Activated CD4-positive, alpha-beta T cell treated with anti-CD3 and anti-CD28 coated beads for 36 hours (primary cell): ENCODE data around the gene RIT2. TPM values are rescaled to one million over a fixed set of nuclear protein-coding genes. Genes with fewer than 3 reads are reported as not detected.

Experiments used
- ATAC-seq: fragments of 200-7000 bp; cut with Tn5 transposase; one replicate; pipeline ENCODE4 v1.10.0; 2021; ENCODE audit warnings: mild to moderate bottlenecking, moderate library complexity
- CTCF ChIA-PET: fragments of 350-600 bp; sonication (Branson Sonifier 250); formaldehyde crosslinking; loops from one replicate; lab custom pipeline; 2021; ENCODE audit warnings: antibody characterized with exemption; lab: Charles Lee
- POLR2A ChIA-PET: fragments of 350-600 bp; sonication (Branson Sonifier 250); formaldehyde crosslinking; loops from one replicate; lab custom pipeline; 2021; ENCODE audit warnings: antibody characterized with exemption, inconsistent platforms; lab: Charles Lee
- DNase-seq: peaks from one replicate; pipeline ENCODE4 v3.0.0-alpha.2; 2020
- H3K27ac Mint-ChIP-seq: one replicate; pipeline ENCODE4 v1.8.0; 2021; ENCODE audit warnings: mixed read lengths
- H3K27me3 Mint-ChIP-seq: one replicate; pipeline ENCODE4 v1.8.0; 2021; ENCODE audit warnings: mixed read lengths
- H3K36me3 Mint-ChIP-seq: one replicate; pipeline ENCODE4 v1.8.0; 2021; ENCODE audit warnings: low read depth, mixed read lengths
- H3K4me1 Mint-ChIP-seq: one replicate; pipeline ENCODE4 v1.8.0; 2021; ENCODE audit warnings: mixed read lengths
- H3K4me3 Mint-ChIP-seq: one replicate; pipeline ENCODE4 v1.8.0; 2021; ENCODE audit warnings: mild to moderate bottlenecking, moderate library complexity, mixed read lengths
- H3K9me3 Mint-ChIP-seq: one replicate; pipeline ENCODE4 v1.8.0; 2021; ENCODE audit warnings: low read depth, mixed read lengths
- intact Hi-C, 2 experiments: fragments of 100-400 bp; cut with DNase I in 1 of 2; cut with micrococcal nuclease in 1 of 2; formaldehyde crosslinking; loops; one replicate each; pipeline versions ENCODE4 v1.14.2 to v1.15.1; 2022 to 2024; cut with DNase I, micrococcal nuclease
- total RNA-seq, 2 experiments: library from RNA; stranded (reverse); gene quantifications; one replicate each; pipeline ENCODE4 v1.2.3, GENCODE V29; 2021

RIT2 gene
- total RNA-seq, 2 experiments from 2014 or later: not detected

DNA sequence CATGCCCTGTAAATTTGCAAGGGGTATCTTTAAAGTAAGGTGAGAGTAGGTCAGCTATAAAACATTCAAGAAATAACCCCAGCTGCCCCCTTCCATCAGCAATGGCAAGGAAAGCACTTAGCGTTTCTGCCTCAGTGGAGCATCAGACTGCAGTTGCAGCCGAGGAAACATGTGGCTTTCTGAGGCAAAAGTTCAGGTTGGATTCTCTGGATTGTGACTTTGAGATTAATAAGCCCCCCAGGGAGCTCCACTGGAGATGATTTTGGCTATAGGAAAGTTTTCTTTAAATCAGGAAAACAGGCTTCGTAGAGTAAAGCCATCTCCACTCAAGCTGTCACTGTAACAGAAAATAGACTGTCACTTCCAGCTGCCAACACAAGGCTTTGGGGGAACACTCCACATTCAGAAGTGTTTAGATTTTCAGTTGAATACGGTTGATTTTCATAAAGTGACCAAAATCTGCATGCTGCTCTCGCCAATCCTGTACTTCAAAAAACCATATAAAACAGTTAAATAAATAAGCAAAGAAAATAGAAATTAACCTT is 15.3 kb upstream of the RIT2 start:
- H3K36me3 Mint-ChIP-seq: no peaks in the 10 kb centered on the region
- H3K4me3 Mint-ChIP-seq: no peak overlapping the region

DNA sequence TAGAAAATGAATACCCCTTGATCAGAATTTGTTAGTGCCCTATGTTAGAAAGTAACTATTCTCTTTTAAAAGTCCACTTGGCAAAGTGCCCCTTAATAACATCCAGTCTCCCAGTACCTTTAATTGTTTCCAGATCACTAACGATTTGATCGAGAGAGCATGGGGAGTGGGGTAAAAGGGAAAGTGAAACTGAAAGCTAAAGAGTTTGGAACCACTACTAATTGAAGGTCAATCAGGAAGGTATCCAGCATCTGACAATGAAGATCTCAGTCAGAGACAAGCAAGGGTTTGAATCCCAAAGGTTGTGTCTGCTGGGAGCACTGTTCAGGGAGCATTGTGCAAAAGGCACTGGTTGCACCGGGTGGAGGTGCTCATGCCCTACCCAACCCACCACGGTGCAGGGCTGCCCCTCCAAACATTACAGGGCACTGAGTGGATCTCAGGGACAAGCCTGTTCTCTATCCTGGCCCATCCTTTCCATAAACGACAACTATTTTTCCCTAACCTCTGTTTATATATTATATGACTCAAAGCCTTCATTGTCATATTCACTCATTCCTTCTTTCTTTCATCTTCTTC is 14.6 kb upstream of the RIT2 start:
- intact Hi-C loops: no loop called here
- DNase-seq (no peak), ATAC-seq (no peak)
- Mint-ChIP-seq H3K27ac (no peak overlapping the region), H3K9me3 (peaks cover 4% of the 10 kb centered on the region), H3K4me3 (no peak overlapping the region), H3K27me3 (no peaks in the 10 kb centered on the region), H3K36me3 (no peaks in the 10 kb centered on the region), H3K4me1 (no peaks in the 10 kb centered on the region)
- ChIA-PET CTCF (no interaction called here), POLR2A (no interaction called here)

More for the DNA sequence above, 15.3 kb upstream of the RIT2 start:
- Mint-ChIP-seq H3K27ac (no peak overlapping the region), H3K27me3 (no peaks in the 10 kb centered on the region), H3K4me1 (no peaks in the 10 kb centered on the region), H3K9me3 (peaks cover 4% of the 10 kb centered on the region)
- no peak for ATAC-seq
- DNase-seq: no peak
- CTCF ChIA-PET: interaction anchor here (0.8 kb wide), 1 partner anchor 279 kb away, joined by 3 read pairs; no protein-coding TSS in a partner anchor
- POLR2A ChIA-PET: no interaction called here
- intact Hi-C loops: no loop called here

GRCh38 chr18:43125471-43125870 is 10.0 kb upstream of the RIT2 start:
- Mint-ChIP-seq H3K27me3 (no peaks in the 10 kb centered on the region), H3K36me3 (no peaks in the 10 kb centered on the region), H3K27ac (no peak overlapping the region), H3K9me3 (peaks cover 2% of the 10 kb centered on the region), H3K4me3 (no peak overlapping the region), H3K4me1 (no peaks in the 10 kb centered on the region)
- no peak for DNase-seq
- CTCF ChIA-PET: no interaction called here
- intact Hi-C loops: no loop called here
- no peak for ATAC-seq
- POLR2A ChIA-PET: no interaction called here

- H3K4me1 Mint-ChIP-seq: no peaks in the 10 kb centered on the region
- H3K27ac Mint-ChIP-seq: no peak overlapping the region
- POLR2A ChIA-PET: no interaction called here
- no peaks in the 10 kb centered on the region for H3K36me3 Mint-ChIP-seq
- ATAC-seq (no peak), DNase-seq (no peak)
- peaks cover 2% of the 10 kb centered on the region for H3K9me3 Mint-ChIP-seq
- H3K4me3 Mint-ChIP-seq: no peak overlapping the region
- CTCF ChIA-PET: interaction anchor here (0.5 kb wide), 2 partner anchors 1033 to 1651 kb away, joined by 3 read pairs; no protein-coding TSS in a partner anchor
- no peaks in the 10 kb centered on the region for H3K27me3 Mint-ChIP-seq
- intact Hi-C loops: no loop called here
Observed at GRCh38 chr18:43122955-43123354, 7.5 kb upstream of the RIT2 start.

- no peak overlapping the region for H3K4me3 Mint-ChIP-seq
- intact Hi-C loops: no loop called here
- ChIA-PET CTCF (no interaction called here), POLR2A (no interaction called here)
- no peaks in the 10 kb centered on the region for H3K36me3 Mint-ChIP-seq
- H3K9me3 Mint-ChIP-seq: no peaks in the 10 kb centered on the region
- no peak overlapping the region for H3K27ac Mint-ChIP-seq
- ATAC-seq: no peak
- no peak for DNase-seq
- no peaks in the 10 kb centered on the region for H3K27me3 Mint-ChIP-seq
- no peaks in the 10 kb centered on the region for H3K4me1 Mint-ChIP-seq
Observed at GRCh38 chr18:43116699-43117294, 1.3 kb upstream of the RIT2 start.

DNA sequence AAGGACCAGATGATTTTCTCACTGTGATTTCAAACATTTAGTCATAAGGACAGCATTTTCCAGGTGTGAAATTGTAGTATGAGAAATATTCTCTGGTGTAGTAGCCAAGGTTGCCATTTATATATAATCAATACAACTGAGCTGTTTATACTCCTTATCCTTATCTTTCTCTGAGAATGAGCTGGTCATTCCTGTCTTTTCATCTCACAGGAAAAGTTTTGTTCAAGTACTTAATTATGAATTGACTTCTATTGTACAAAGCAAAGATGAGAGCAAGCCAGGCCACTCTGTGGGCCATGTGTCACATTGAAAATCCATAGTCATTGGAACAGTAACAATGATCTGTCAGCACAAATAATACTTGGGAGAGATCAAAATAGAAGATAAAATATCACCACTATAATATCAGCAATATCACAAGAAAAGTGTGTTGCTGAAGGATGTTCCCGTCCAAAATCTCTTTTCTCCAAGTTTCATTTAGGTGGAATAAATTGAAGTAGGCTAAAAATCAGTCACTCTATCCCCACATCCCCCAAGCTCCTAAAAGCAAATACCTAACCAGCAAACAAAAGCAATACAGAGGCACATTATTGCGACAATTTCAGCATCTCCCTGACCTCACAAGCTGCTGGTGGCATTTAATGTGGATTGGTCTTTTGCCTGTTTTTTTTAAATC is 2.1 kb downstream of the RIT2 start:
- DNase-seq (no peak), ATAC-seq (no peak)
- H3K4me1 Mint-ChIP-seq: no peaks in the 10 kb centered on the region
- no peaks in the 10 kb centered on the region for H3K36me3 Mint-ChIP-seq
- H3K9me3 Mint-ChIP-seq: no peaks in the 10 kb centered on the region
- no peaks in the 10 kb centered on the region for H3K27me3 Mint-ChIP-seq
- ChIA-PET CTCF (no interaction called here), POLR2A (no interaction called here)
- H3K27ac Mint-ChIP-seq: no peak overlapping the region
- H3K4me3 Mint-ChIP-seq: no peak overlapping the region
- intact Hi-C loops: no loop called here

GRCh38 chr18:43108882-43109281 is 6.6 kb downstream of the RIT2 start:
- ChIA-PET POLR2A (no interaction called here), CTCF (no interaction called here)
- ATAC-seq: no peak
- Mint-ChIP-seq H3K4me1 (no peaks in the 10 kb centered on the region), H3K27me3 (no peaks in the 10 kb centered on the region), H3K9me3 (no peaks in the 10 kb centered on the region), H3K36me3 (no peaks in the 10 kb centered on the region), H3K27ac (no peak overlapping the region), H3K4me3 (no peak overlapping the region)
- intact Hi-C loops: no loop called here
- DNase-seq: no peak

GRCh38 chr18:43108469-43108868 is 7.0 kb downstream of the RIT2 start:
- H3K4me3 Mint-ChIP-seq: no peak overlapping the region
- ChIA-PET POLR2A (no interaction called here), CTCF (interaction anchor here (0.5 kb wide), 1 partner anchor 127 kb away, joined by 3 read pairs; no protein-coding TSS in a partner anchor)
- intact Hi-C loops: no loop called here
- H3K27ac Mint-ChIP-seq: no peak overlapping the region
- ATAC-seq (no peak), DNase-seq (no peak)
- no peaks in the 10 kb centered on the region for H3K27me3 Mint-ChIP-seq
- H3K9me3 Mint-ChIP-seq: no peaks in the 10 kb centered on the region
- H3K36me3 Mint-ChIP-seq: no peaks in the 10 kb centered on the region
- H3K4me1 Mint-ChIP-seq: no peaks in the 10 kb centered on the region

GRCh38 chr18:43093646-43094045 is 21.8 kb downstream of the RIT2 start:
- ChIA-PET CTCF (interaction anchor here (1.0 kb wide), 1 partner anchor 22 kb away, joined by 4 read pairs; no protein-coding TSS in a partner anchor), POLR2A (no interaction called here)
- intact Hi-C loops: no loop called here
- H3K27me3 Mint-ChIP-seq: no peaks in the 10 kb centered on the region
- no peak for DNase-seq
- H3K4me3 Mint-ChIP-seq: no peak overlapping the region
- no peaks in the 10 kb centered on the region for H3K36me3 Mint-ChIP-seq
- no peak for ATAC-seq
- no peaks in the 10 kb centered on the region for H3K4me1 Mint-ChIP-seq
- no peak overlapping the region for H3K27ac Mint-ChIP-seq
- peaks cover 6% of the 10 kb centered on the region for H3K9me3 Mint-ChIP-seq

- intact Hi-C loops: no loop called here
- H3K27me3 Mint-ChIP-seq: no peaks in the 10 kb centered on the region
- no peak for ATAC-seq
- no peaks in the 10 kb centered on the region for H3K4me1 Mint-ChIP-seq
- ChIA-PET POLR2A (no interaction called here), CTCF (no interaction called here)
- H3K9me3 Mint-ChIP-seq: peaks cover 6% of the 10 kb centered on the region
- H3K36me3 Mint-ChIP-seq: no peaks in the 10 kb centered on the region
- H3K4me3 Mint-ChIP-seq: no peak overlapping the region
- no peak for DNase-seq
- H3K27ac Mint-ChIP-seq: no peak overlapping the region
Observed at GRCh38 chr18:43092539-43092938, 22.9 kb downstream of the RIT2 start.

DNA sequence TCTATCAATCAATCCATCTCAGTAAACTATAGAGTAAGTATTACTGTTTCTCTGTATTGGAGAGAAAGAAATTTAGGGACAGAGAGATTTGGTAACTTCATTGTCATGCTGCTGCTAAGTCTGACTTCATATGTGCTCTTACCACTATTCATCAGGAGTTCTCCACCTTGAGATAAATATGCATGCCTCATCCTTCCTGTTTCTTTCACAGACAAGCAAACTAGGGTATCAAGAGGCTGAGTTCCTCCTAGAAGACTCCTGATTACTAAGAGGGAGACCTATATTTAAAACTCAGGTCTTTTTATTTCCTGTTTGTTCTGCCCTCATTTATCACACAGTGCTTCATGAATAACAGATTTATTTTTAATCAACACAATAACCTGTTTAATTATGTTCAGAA is 34.1 kb downstream of the RIT2 start:
- no peak overlapping the region for H3K4me3 Mint-ChIP-seq
- no peaks in the 10 kb centered on the region for H3K27me3 Mint-ChIP-seq
- POLR2A ChIA-PET: no interaction called here
- H3K27ac Mint-ChIP-seq: no peak overlapping the region
- ATAC-seq (no peak), DNase-seq (no peak)
- CTCF ChIA-PET: no interaction called here
- intact Hi-C loops: no loop called here
- H3K36me3 Mint-ChIP-seq: no peaks in the 10 kb centered on the region
- H3K9me3 Mint-ChIP-seq: peaks cover 8% of the 10 kb centered on the region
- no peaks in the 10 kb centered on the region for H3K4me1 Mint-ChIP-seq

- intact Hi-C loops: no loop called here
- ATAC-seq (no peak), DNase-seq (no peak)
- CTCF ChIA-PET: no interaction called here
- POLR2A ChIA-PET: no interaction called here
- no peaks in the 10 kb centered on the region for H3K36me3 Mint-ChIP-seq
- H3K27ac Mint-ChIP-seq: no peak overlapping the region
- H3K27me3 Mint-ChIP-seq: no peaks in the 10 kb centered on the region
- peaks cover 8% of the 10 kb centered on the region for H3K9me3 Mint-ChIP-seq
- H3K4me3 Mint-ChIP-seq: no peak overlapping the region
- no peaks in the 10 kb centered on the region for H3K4me1 Mint-ChIP-seq
Observed at GRCh38 chr18:43080671-43081070, 34.8 kb downstream of the RIT2 start.
